ENCODE results near the gene LRP8.

DNA sequence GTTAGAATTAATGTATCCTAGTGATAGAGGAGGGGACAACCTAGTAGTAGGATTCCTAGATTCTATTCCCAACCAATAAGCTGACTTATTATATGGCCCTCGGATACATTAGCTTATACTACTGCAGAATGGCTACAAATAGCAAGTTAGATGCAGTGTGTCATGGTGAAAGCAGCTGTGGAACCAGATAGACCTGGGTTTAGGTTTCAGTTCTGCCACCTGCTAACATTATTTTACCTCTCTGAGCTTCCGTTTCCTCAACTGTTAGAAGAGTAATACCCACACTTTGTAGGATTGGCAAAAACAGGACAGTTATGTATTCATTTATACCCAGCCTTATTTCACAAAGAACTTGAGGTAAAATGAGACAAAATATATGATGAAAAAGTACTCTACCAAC lies 67.9 kb downstream of the LRP8 start:
- TF ChIP-seq, protein P1, sequence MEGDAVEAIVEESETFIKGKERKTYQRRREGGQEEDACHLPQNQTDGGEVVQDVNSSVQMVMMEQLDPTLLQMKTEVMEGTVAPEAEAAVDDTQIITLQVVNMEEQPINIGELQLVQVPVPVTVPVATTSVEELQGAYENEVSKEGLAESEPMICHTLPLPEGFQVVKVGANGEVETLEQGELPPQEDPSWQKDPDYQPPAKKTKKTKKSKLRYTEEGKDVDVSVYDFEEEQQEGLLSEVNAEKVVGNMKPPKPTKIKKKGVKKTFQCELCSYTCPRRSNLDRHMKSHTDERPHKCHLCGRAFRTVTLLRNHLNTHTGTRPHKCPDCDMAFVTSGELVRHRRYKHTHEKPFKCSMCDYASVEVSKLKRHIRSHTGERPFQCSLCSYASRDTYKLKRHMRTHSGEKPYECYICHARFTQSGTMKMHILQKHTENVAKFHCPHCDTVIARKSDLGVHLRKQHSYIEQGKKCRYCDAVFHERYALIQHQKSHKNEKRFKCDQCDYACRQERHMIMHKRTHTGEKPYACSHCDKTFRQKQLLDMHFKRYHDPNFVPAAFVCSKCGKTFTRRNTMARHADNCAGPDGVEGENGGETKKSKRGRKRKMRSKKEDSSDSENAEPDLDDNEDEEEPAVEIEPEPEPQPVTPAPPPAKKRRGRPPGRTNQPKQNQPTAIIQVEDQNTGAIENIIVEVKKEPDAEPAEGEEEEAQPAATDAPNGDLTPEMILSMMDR (conservative IDR thresholded peaks at IDR 0.05), result no peak
- TF ChIP-seq ZFX (IDR thresholded peaks at IDR 0.05), result no peak
